Measurements from ENCODE around the gene CLDN20.

GRCh38 chr6:155273431-155273830, 9.6 kb downstream of the CLDN20 start:
- no peak for TF ChIP-seq RAD21 (conservative IDR thresholded peaks at IDR 0.05 in 1 of 2, IDR thresholded peaks at IDR 0.05 in 1 of 2)
- TF ChIP-seq POLR2A (IDR thresholded peaks at IDR 0.05; ENCODE audit: low read length) = no peak
- TF ChIP-seq CTCF (IDR thresholded peaks at IDR 0.05) = no peak
- no peak for TF ChIP-seq SREBF2 (IDR thresholded peaks at IDR 0.05)
- no peak for TF ChIP-seq SMC3 (IDR thresholded peaks at IDR 0.05)
- no peak for TF ChIP-seq KDM1A (IDR thresholded peaks at IDR 0.05; ENCODE audit: low read depth)
- TF ChIP-seq CHD2 (IDR thresholded peaks at IDR 0.05; ENCODE audit: low read length, partially characterized antibody) = no peak
- TF ChIP-seq CEBPB (IDR thresholded peaks at IDR 0.05) = no peak
- TF ChIP-seq USF2 (IDR thresholded peaks at IDR 0.05) = no peak
- TF ChIP-seq RNF2 (IDR thresholded peaks at IDR 0.05; ENCODE audit: borderline replicate concordance, low read depth) = no peak
- TF ChIP-seq HOXB13 (CRISPR knock-in tag; IDR thresholded peaks at IDR 0.05; ENCODE audit: low read depth) = no peak
- TF ChIP-seq JUNB (IDR thresholded peaks at IDR 0.05) = no peak
- no peak for TF ChIP-seq HOXA7 (CRISPR knock-in tag; IDR thresholded peaks at IDR 0.05)
- no peak for TF ChIP-seq EP300 (IDR thresholded peaks at IDR 0.05)
